GM20431 (cell line): ENCODE data around the gene SOX9.

Experiments used
- in situ Hi-C: fragments of 300-500 bp; cut with MseI, MboI; formaldehyde crosslinking; loops from one replicate; pipeline ENCODE4 v1.15.0; 2020; ENCODE audit warnings: low sequenced_read_pairs; ENCODE audit not compliant: unreplicated experiment

SOX9 gene

DNA sequence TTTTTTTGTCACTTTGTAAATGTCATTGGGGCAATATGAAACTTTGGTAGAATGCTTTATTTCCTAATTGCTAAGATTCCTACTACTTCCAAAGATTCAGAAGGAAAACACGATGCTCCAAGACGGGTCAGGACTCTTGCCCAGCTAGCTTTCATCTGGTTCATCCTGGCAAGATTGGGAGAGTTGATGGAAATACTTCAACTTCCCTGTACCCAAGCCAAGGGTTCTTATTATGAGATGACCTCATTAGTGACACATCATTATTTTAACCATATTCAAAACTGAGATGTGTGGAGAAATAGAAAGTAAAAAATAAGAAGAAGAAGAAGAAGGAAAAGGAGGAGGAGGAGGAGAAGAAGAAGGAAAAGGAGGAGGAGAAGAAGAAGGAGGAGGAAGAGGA lies 25.6 kb downstream of the SOX9 start:
- in situ Hi-C loops, result loop anchor here (25.0 kb wide), 2 partner anchors 266 to 391 kb away; no protein-coding TSS in a partner anchor

DNA sequence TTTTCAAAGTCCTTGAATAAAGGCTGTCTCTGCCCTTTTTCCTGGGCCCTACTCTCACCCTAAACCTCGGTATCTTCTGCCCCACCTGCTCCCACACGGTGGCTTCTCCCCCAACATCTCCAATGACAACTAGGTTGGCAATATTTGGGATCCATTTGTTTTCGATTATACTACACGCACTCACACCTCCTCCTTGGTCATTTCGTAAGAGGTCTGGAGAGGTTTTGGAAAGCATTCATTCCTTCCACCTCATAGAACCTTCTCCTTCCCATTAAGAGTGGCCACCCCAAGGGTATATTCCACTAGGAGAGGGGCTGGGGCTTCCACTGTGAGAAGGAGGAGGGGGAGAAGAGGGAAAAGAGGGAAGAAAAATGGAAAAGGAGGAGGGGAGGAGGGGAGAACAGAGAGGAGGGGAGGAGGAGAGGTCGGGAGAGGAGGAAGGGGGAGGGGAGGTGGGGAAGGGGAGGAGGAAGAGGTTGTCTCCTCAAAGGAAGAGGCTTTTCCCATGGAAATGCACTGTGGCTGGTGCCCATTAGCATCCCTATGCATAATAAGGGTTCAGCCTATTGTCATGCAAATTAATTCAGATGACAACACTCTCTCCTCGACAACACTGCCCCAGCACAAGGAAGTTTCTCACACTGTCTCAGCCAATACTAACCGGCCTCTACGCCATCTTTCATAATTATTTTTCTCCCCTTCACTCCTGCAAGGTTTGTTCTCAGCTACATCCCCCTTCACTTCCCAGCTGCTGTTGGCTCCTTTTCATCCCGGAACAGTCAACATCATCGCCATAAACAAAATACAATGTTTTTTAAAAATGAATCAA lies 30.0 kb downstream of the SOX9 start:
- in situ Hi-C loops, result no loop called here

DNA sequence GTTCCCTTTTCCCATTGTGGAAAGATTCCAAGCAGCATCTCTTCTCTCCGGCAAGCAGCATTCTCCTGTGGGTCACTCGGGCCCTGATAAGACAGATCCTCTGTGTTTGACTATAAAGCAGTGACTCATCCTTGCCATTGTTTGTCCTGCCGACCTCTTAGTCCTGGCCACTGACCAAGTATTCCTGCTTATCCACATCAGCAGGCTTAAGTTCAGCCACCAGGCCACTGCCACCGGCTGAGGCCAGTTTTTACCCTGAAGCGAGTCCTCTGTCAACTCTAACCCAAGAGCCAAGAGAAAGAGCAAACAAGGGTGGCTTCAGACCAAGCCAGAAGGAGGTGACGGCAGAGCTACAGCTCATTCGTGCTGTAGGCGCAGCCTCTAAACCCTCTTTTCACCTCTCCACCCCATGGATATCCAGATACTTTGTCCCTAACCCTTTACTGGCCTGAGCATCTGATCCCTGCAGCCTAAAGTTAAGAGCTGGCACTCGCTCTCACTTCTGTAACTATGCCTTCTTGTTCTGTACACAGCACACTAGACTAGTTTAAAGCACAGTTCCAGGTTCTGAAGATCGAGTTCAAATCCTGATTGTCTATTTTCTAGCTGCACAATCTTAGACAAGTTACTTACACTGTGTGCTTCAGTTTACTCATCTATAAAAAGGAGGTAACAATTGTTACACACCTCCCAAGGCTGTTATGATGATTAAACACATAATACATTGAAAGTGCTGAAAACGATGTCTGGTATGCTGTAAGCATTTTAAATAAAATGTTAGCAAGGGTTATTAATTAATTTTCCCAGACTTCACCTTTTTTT lies 31.0 kb downstream of the SOX9 start:
- in situ Hi-C loops, result no loop called here

DNA sequence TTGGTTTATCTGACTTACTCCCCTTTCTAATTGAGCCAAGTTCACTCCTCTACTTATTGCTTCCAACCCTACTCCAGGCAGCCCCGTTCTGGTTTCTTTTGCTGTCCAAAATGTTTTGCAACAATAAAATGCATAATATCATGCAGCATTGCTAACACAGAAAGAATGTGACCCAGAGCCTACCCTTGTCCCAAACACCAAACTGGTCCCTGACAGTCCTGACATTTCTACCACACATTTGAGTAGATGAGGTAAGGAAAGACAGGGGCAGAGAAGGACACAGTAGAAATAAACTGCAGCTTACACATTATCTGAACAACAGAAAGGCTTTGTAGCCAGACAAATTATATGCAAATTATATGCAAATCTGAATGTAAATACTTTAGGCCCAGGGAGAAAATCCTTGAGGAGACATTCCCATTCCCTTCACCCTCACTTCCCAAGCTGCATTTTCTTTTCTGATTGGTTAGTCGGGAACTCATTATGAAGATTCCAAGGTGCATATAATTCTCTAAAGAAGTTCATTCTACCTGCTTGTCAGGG lies 31.6 kb downstream of the SOX9 start:
- in situ Hi-C loops, result no loop called here

DNA sequence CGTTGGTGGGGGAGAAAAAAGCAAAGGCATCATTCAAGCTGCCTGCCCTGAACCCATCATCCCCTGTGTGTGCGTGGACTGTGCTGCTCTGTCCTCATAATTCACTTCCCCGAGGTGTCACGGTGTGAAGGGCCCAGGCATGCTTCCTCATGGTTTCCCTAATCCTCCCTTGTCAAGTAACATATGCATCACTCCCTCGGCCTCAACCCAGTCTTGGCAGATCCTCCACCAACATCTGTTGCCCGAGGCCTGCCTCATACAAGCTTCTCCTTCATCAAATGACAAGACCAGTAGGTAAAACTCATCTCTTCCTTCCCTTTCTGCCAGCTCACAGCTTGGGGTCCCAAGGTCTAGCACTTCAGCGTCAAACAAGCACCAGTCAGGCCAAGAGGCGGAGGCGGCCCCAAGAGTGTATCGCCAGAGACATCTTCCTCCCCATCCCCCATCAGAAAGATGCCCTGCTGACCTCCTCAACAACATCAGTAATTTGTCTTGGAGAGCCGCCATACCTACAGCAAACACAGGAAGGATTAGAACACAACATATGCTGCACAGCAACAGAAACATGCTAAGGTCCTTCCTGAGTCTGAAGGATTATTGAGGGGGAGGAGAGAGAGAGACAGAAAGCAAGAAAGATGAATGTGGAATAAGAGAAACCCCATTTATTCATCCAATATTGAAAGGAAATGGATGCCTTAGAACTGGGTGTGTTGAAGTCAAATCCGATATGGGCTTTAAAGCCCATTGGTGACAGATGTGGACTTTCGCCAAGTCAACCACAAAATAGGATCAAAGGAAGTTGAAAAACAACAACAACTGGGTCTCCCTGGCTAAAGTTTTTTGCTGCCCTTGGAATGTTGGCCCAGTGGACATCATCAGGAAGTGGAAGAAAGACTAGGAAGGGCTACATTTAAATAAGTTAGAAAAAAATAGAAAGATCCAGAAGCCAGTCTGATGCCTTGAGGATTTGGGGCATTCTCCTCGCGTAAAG lies 38.4 kb downstream of the SOX9 start:
- in situ Hi-C loops, result no loop called here

DNA sequence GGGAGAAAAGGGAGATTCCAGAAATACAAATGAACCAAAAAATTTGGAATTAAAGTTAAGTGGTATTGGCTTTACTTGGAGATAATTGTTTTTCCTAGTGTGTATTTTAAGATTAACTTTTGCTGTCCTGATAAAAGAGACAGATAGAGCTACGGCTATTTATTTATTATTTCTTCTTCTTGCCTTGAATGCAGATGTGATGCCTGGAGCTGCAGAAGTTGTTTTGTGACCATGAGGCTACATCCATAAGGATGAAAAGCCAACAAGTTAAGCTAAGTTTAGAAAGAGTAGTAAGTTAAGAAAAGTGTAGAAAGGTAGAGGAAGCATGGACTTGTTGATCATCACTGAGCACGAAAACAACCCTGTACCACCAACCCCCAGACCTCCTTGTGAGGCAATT lies 41.7 kb downstream of the SOX9 start:
- in situ Hi-C loops, result no loop called here

DNA sequence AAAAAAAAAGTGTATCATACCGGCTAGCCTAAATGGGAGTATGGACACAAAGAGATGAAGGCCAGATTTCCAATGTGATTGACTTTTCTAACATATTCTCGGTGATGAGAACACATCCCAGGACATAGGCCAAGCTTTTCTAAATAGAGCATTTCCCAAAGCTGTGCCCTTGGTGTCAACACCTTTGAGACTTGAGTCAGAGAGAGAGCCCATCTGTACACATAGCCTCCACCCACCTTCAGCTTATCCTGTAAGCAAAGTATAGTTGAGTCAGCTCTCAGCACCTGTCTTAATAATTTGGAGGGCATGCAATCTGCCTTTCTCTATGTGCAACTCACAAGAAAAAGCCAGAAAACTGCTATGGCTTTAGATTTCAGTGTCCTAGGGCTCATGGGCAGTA lies 42.7 kb downstream of the SOX9 start:
- in situ Hi-C loops, result no loop called here

DNA sequence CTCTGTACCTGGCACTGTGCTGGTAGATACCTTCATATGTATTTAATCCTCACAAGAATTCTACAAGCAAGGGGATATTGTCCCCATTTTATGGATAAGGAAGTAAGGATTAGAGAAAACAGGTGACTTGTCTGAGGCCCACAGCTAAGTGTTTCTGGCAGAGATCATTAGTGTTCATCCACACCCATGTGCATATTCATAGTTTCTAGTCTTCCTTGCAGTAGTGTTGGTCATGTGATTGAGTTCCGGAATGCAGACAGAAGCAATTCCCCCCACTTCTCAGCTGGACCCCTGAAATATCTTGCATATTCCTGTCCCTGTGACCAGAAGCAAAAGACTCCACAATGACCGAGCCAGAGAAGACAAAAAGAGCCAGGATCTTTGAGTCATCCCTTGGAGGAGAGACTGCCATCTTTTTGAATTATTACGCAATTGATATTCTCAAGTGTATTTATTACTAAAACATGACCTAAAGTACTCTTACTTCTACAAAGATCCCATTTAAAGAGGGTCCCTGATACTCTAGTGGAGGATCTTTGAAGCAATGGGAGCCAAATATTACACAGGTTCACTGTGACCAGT lies 43.4 kb downstream of the SOX9 start:
- in situ Hi-C loops, result no loop called here

DNA sequence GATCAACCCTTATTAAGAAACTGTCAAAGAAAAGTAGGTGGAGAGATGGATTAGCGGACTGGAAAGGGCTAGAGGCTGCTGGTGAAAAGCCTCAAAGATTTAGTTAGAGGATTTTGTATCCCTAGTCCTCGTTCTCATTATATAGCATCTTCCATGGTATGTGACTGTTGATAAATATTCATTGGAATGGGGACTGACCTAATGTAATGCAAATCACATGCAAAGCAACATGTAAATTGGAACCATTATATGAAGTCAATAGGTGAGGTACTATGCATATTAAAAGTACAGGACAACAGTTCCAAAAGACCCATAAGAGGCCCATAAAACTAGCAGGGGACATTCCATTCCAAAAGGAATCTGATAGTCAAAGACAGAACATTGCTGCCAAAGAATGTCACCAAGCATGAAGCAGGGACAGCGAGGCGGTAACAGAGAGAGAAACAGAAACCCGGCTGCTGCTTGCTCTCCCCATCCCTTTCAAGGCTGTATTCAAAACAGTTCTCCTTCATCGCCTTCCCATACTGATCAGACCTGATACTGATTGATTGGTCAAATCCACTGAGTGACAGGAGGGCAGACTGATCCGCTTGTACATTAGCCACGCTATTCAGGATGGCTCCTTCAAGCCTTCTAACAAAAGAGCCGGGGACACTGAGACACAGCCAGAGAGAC lies 44.5 kb downstream of the SOX9 start:
- in situ Hi-C loops, result no loop called here

DNA sequence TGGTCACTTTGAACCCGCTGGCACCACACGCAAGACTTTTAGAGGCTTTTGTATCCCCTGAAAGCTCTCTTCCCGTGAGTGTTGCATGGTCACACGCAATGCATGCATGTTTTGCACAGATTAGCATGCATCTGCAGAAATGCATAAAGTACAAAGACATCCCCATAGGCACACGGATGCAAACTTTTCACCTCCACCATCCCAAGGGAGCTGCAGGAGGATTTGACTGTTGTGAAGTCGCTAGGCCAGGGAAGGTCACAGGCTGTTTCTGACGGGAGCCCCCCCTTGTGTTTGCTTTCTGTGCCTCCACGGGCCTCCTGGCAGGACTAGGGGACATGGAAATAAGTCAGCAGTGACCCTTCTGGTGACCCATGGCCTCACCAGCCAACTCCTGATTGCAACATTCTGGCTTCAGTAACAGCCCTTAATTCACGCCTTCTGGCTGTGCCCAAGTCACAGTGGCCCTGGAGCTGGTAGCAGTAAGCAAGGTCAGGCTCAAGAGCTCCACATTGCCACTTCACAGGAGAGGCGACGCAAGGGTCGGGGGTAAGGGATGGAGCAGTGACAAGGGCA lies 45.1 kb downstream of the SOX9 start:
- in situ Hi-C loops, result no loop called here

DNA sequence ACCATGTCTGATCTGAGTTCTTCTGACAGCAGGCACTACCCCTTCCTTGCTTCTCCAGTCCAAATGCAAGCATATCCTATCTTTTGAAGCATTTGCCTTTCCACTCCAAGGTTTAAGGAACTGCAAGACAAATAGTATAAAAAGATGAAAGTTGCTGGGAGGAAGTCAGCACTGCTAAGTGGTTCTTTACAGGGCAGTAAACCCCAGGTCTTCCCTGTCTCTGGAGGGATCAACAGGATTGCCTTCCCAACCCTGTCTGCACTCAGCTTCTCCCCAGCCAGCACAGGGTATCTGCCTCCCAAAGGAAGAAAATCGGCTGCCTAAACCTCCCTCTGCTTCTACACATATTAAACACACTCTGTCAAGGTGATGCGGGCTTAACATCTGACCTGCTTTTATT lies 46.8 kb downstream of the SOX9 start:
- in situ Hi-C loops, result no loop called here

DNA sequence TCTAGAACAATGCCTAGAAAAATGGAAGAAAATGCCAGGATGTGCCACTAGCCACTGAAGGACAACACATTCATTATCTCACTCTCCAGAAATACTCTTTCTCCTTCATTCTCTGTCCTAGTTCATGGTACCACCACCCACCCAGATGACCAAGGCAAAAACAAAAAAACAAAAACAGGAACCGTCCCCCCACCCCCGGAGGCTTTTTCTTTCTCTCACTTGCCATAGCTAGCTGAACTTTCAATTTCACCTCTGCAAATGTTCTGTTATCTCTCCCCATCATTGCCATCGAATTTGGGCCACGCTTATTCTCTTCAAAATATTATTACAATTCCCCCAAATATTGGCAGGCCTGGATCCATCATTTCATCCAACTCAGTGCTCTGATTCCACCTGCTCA lies 49.0 kb downstream of the SOX9 start:
- in situ Hi-C loops, result no loop called here

DNA sequence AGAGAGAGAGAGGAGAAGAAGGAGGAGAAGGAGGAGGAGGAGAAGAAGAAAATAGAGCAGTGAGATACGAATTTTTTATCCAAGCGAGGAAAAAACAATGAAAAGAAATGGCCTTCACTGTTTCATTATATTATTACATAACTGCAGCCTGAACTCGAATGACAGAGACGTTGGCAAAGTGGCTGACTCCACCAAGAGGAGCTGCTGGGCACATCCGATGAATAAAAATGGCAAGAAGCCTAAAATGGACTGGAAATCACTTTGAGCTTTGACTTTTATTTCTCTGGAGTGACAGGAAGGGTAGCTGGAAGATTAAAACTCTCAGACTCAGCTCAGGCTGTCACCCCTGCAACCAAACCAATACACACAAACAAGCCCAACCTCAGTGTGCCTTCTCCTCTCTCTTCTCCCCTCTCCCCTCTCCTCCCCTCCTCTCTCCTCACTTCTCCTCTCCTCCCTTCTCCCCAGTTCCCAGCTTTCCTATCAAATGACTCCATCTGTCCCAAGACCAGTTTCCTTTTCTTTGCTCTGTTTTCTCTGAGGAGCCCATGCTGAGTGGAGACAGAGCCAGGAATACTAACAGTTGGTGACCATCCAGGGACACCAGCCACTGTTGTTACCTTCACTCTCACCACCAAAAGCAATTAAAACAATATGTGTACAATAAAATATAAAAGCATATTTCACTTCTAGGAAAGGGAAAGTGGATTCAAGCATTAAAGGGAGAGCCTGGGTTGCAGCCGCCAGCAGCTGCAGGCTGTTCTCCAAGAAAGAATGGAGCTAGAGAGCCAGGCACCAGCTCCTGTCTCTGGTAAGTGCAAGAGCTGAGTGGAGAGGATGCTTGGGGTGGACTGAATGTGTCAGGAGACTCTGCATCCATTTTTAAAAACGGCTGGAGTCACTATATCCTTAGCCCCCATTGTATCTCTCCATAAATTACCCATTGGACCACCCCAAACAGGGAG lies 51.2 kb downstream of the SOX9 start:
- in situ Hi-C loops, result no loop called here

DNA sequence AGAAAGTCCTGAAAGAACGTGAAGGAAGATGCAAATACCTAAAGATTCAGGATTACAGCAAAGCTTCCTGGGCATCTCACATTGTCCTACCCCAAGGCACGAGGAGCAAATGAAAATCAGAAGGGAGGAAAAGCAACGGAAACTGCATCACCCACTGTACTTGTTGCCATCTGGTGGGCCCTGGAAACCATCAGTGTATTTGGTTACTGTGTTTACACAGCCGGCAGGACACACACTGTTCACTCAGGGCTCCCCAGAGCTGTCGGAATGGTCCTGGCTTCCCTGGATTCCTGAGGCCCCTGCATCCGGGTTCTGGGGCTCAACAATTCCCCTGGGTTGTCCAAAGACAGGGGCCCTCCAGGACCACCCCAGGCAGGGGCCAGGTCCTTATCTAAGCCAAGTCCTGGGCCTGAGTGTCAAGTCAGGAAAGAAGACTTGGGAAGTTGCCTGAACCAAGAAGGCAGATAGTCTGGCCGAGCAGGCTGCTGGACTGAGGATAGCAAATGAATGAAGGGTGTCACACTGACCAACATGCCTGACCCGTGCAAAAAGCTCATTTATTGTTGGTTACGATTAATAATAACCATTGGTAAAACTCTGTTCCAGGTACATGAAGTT lies 52.8 kb downstream of the SOX9 start:
- in situ Hi-C loops, result no loop called here

DNA sequence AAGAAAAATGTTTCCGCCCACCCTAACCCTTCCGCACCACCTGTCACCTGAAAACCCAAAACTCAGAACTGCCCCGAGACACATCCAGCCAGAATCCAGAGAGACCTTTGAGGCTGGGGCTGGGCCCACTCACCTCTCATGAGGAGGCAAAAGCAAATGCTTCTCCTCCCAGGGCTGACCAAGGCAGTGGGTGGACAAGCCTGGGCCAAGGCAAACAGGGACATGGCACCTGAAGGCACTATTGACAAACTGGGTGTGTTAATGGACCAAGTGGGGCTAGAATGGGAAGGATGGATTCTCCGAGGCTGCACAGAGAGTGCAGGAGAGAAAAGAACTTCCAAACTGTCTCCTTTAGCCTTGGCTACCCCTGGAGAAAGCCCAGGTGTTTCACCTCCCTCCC lies 54.4 kb downstream of the SOX9 start:
- in situ Hi-C loops, result no loop called here
